Kidney epithelial cell (primary cell): Measurements from ENCODE around the gene RGS19. TPM values are rescaled to one million over a fixed set of nuclear protein-coding genes. Genes with fewer than 3 reads are reported as not detected.

Experiments used
- DNase-seq: peaks from one replicate; pipeline ENCODE4 v3.0.0-alpha.2; 2010; ENCODE audit warnings: low read depth
- H3K27me3 ChIP-seq: 2 replicates; pipeline ENCODE4 v1.6.0; 2011; ENCODE audit warnings: low read length; ENCODE audit not compliant: control insufficient read depth, insufficient read depth
- H3K36me3 ChIP-seq: 2 replicates; pipeline ENCODE4 v1.5.1; 2011; ENCODE audit warnings: low read length; ENCODE audit not compliant: control insufficient read depth, insufficient read depth
- H3K4me3 ChIP-seq: 2 replicates; pipeline ENCODE4 v1.5.1; 2011; ENCODE audit warnings: low read depth, mild to moderate bottlenecking, control low read depth, low read length
- CTCF ChIP-seq: IDR thresholded peaks from 2 replicates; pipeline ENCODE4 v1.5.1; 2011; ENCODE audit warnings: mild to moderate bottlenecking, moderate library complexity, low read length, control low read depth, inconsistent platforms; ENCODE audit not compliant: insufficient read depth, poor library complexity, severe bottlenecking
- total RNA-seq: library from RNA; depleted of rRNA; stranded (reverse); fragments of >200 nt; gene quantifications from 2 replicates; pipeline ENCODE4 v1.2.3, GENCODE V29; 2015

Gene RGS19
- total RNA-seq, 1 donor from 2014 or later, result 14.1 TPM

- TF ChIP-seq CTCF, result no peak
- Histone ChIP-seq H3K27me3 (no peaks in the 10 kb centered on the region), H3K4me3 (peak overlapping the region; percentile 89), H3K36me3 (no peaks in the 10 kb centered on the region)
- no peak for DNase-seq
These were observed 15.8 kb downstream of the RGS19 start for GRCh38 chr20:64063389-64064144.

- peak; percentile 67 for DNase-seq
- no peaks in the 10 kb centered on the region for H3K27me3 ChIP-seq
- H3K4me3 ChIP-seq, result peak within 1 kb of the TSS; percentile 89
- no peaks in the 10 kb centered on the region for H3K36me3 ChIP-seq
- TF ChIP-seq CTCF, result no peak
These were observed 16.5 kb downstream of the RGS19 start, which contains the start of gene TCEA2 for GRCh38 chr20:64062596-64063388. Gene TCEA2, plus strand, starts transcription at chr20:64063198. Its CDS starts 115 bp downstream, at chr20:64063313.

- H3K27me3 ChIP-seq, result no peaks in the 10 kb centered on the region
- H3K36me3 ChIP-seq, result no peaks in the 10 kb centered on the region
- no peak for DNase-seq
- peak overlapping the region; percentile 55 for H3K4me3 ChIP-seq
- TF ChIP-seq CTCF, result no peak
These were observed 17.1 kb downstream of the RGS19 start for GRCh38 chr20:64062276-64062595.

- TF ChIP-seq CTCF, result no peak
- Histone ChIP-seq H3K27me3 (peaks cover 6% of the 10 kb centered on the region), H3K4me3 (no peak overlapping the region), H3K36me3 (no peaks in the 10 kb centered on the region)
- no peak for DNase-seq
These were observed 20.8 kb downstream of the RGS19 start for GRCh38 chr20:64058536-64058935.

- H3K36me3 ChIP-seq, result no peaks in the 10 kb centered on the region
- DNase-seq, result no peak
- peaks cover 13% of the 10 kb centered on the region for H3K27me3 ChIP-seq
- H3K4me3 ChIP-seq, result no peak overlapping the region
- TF ChIP-seq CTCF, result peak; percentile 95
These were observed 21.5 kb downstream of the RGS19 start for GRCh38 chr20:64057628-64058498.
